Measurements from ENCODE around the gene CST3.

CST3 gene

DNA sequence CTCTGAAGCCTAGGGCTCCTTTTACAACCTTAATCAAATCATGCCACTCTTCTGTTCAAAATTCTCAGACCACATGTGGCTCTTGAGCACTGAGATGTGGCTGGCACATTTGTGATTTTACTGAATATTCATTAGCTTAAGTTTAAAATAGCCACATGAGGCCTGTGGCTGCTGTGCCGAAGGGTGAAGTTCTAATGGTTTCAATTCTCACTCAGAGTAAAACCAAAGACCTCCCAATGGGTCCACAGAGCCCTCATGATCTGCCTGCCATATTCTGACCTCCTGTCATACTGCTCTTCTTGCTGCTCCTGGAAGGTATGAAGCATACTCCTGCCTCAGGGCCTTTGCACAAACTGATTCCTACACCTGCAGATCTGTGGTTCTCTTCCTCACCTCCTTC, 7.8 kb upstream of the CST3 start:
- H3K9ac ChIP-seq (ENCODE audit: low read length): no peak overlapping the region
- H3K36me3 ChIP-seq (ENCODE audit: control insufficient read depth, insufficient read depth, low read length): no peaks in the 10 kb centered on the region
- no peak overlapping the region for H4K8ac ChIP-seq (ENCODE audit: low read depth, low read length)
- H2AK5ac ChIP-seq (ENCODE audit: low read length): no peak overlapping the region
- no peak overlapping the region for H3K18ac ChIP-seq (ENCODE audit: low read length)
- no peaks in the 10 kb centered on the region for H3K79me2 ChIP-seq (ENCODE audit: control insufficient read depth, insufficient read depth, low read length)
- H3K27ac ChIP-seq (ENCODE audit: low read depth, low read length): no peak overlapping the region
- H3K56ac ChIP-seq (ENCODE audit: low read length): no peak overlapping the region
- no peak overlapping the region for H3K23ac ChIP-seq (ENCODE audit: low read length)
- H3K4me3 ChIP-seq (ENCODE audit: low read length): no peak overlapping the region
- H2BK15ac ChIP-seq (replicated peaks; ENCODE audit: low read depth): no peak overlapping the region
- H2BK5ac ChIP-seq (ENCODE audit: low read length): no peak overlapping the region
- no peak overlapping the region for H4K5ac ChIP-seq (ENCODE audit: low read length)
- DNase-seq: no peak
- no peak overlapping the region for H3K4ac ChIP-seq (ENCODE audit: low read depth, low read length)
- H3K79me1 ChIP-seq (ENCODE audit: low read length): no peaks in the 10 kb centered on the region
- no CpG with 5 or more reads among the region's 1 CpG for WGBS (ENCODE audit: extremely low coverage, insufficient coverage, low lambda C conversion rate)
- H3K4me1 ChIP-seq (ENCODE audit: control insufficient read depth, low read depth, low read length): no peaks in the 10 kb centered on the region
- no peaks in the 10 kb centered on the region for H3K27me3 ChIP-seq (ENCODE audit: insufficient read depth, low read length, poor library complexity)
- no peak overlapping the region for H2BK120ac ChIP-seq (ENCODE audit: low read depth, low read length)
- H3K4me2 ChIP-seq (ENCODE audit: low read length): no peak overlapping the region

DNA sequence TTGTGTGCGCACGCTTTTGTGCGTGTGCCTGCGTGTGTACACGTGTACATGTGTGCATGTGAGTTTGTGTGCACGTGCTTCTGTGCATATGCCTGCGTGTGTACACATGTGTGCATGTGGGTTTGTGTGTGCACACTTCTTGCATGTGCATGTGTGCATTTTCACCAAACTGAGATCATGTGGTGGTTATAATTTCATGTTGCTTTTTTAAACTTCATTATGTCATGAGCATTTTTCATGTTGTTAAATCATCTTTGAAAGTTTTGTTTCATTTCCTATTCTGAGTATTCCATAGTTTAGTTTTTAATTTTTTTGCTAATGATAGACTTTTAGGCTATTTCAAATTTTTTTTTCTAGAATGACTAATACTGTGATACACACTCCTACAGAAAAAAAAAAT, 6.4 kb upstream of the CST3 start:
- no CpG with 5 or more reads among the region's 7 CpGs for WGBS (ENCODE audit: extremely low coverage, insufficient coverage, low lambda C conversion rate)
- Histone ChIP-seq H4K5ac (ENCODE audit: low read length) (no peak overlapping the region), H3K36me3 (ENCODE audit: control insufficient read depth, insufficient read depth, low read length) (no peaks in the 10 kb centered on the region), H3K4me3 (ENCODE audit: low read length) (no peak overlapping the region), H3K9ac (ENCODE audit: low read length) (no peak overlapping the region), H3K79me1 (ENCODE audit: low read length) (no peaks in the 10 kb centered on the region), H3K79me2 (ENCODE audit: control insufficient read depth, insufficient read depth, low read length) (no peaks in the 10 kb centered on the region), H2BK15ac (replicated peaks; ENCODE audit: low read depth) (no peak overlapping the region), H3K18ac (ENCODE audit: low read length) (no peak overlapping the region), H3K4me2 (ENCODE audit: low read length) (no peak overlapping the region), H3K23ac (ENCODE audit: low read length) (no peak overlapping the region), H3K4ac (ENCODE audit: low read depth, low read length) (no peak overlapping the region), H3K56ac (ENCODE audit: low read length) (no peak overlapping the region), H4K8ac (ENCODE audit: low read depth, low read length) (no peak overlapping the region), H2AK5ac (ENCODE audit: low read length) (no peak overlapping the region), H3K27ac (ENCODE audit: low read depth, low read length) (no peak overlapping the region), H2BK5ac (ENCODE audit: low read length) (no peak overlapping the region), H2BK120ac (ENCODE audit: low read depth, low read length) (no peak overlapping the region), H3K27me3 (ENCODE audit: insufficient read depth, low read length, poor library complexity) (no peaks in the 10 kb centered on the region), H3K4me1 (ENCODE audit: control insufficient read depth, low read depth, low read length) (no peaks in the 10 kb centered on the region)
- no peak for DNase-seq

DNA sequence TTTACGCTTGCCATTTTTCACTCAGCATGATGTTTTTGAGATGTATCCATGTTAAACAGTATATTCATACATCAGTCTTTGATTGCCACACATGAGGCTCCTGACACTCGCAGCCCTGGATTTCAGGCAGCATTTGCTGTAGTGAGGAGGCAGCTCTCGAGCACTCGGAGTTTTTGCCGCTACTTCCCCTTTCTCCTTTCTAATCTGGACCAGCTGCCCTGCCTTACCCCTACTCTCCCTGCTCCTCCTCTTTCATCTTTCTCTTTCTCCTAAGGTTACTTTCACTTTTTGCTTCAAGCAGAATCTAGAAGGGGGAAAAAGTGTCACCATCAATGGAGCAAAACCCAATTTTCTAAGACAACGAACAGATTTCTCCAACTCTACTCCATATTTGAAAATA, 5.9 kb upstream of the CST3 start:
- no peak for DNase-seq
- no peak overlapping the region for H3K9ac ChIP-seq (ENCODE audit: low read length)

DNA sequence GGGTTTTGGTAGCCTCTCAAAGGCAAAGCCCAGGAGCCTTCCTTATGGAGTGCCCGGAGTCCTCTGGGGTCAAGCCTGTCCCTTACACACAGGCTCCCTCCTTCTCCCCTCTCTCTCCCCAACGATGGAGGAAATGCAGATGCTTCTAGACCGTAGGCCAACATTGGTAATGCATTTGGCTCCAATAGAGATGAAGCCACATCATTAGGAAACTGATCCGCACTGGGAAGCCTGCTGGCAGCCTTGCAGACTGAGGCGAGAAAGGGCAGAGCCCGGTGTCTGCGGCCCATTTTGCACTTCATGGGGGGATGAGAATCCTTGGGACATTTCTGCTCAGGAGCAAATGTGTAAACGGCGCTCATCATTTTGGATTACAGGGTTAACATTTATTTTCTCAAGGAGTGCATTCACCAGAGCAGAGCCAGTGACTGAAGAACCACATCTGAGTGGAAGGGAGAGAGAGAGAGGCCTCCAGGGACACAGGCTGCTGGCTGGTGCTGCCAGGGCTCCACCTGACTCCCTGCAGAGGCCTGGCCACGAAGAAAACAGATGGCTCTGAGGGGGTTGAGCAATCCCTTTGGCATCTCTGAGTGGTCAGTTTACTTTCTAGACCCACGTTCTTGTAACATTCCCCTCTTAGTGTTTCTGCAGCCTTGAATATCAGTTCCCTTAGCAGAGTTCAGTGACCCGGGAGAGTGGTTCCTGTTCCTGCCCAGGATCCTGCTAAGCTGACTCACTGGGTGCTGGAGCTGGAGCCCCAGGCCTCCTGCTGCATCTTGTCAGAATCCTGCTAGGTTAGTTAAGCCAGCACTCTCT, 4.4 kb upstream of the CST3 start:
- H3K27me3 ChIP-seq (ENCODE audit: insufficient read depth, low read length, poor library complexity): no peaks in the 10 kb centered on the region
- H3K79me1 ChIP-seq (ENCODE audit: low read length): no peaks in the 10 kb centered on the region
- no peak overlapping the region for H2BK120ac ChIP-seq (ENCODE audit: low read depth, low read length)
- H3K4ac ChIP-seq (ENCODE audit: low read depth, low read length): no peak overlapping the region
- no peak for DNase-seq
- H3K9ac ChIP-seq (ENCODE audit: low read length): no peak overlapping the region
- H3K23ac ChIP-seq (ENCODE audit: low read length): no peak overlapping the region
- H3K18ac ChIP-seq (ENCODE audit: low read length): no peak overlapping the region
- no peak overlapping the region for H3K4me3 ChIP-seq (ENCODE audit: low read length)
- H3K56ac ChIP-seq (ENCODE audit: low read length): no peak overlapping the region
- H4K5ac ChIP-seq (ENCODE audit: low read length): no peak overlapping the region
- no peaks in the 10 kb centered on the region for H3K4me1 ChIP-seq (ENCODE audit: control insufficient read depth, low read depth, low read length)
- H2AK5ac ChIP-seq (ENCODE audit: low read length): no peak overlapping the region
- H3K36me3 ChIP-seq (ENCODE audit: control insufficient read depth, insufficient read depth, low read length): no peaks in the 10 kb centered on the region
- WGBS (ENCODE audit: extremely low coverage, insufficient coverage, low lambda C conversion rate): no CpG with 5 or more reads among the region's 12 CpGs
- no peak overlapping the region for H2BK15ac ChIP-seq (replicated peaks; ENCODE audit: low read depth)
- H4K8ac ChIP-seq (ENCODE audit: low read depth, low read length): no peak overlapping the region
- H3K79me2 ChIP-seq (ENCODE audit: control insufficient read depth, insufficient read depth, low read length): no peaks in the 10 kb centered on the region
- H2BK5ac ChIP-seq (ENCODE audit: low read length): no peak overlapping the region
- H3K4me2 ChIP-seq (ENCODE audit: low read length): no peak overlapping the region
- no peak overlapping the region for H3K27ac ChIP-seq (ENCODE audit: low read depth, low read length)

More for the DNA sequence above, 5.9 kb upstream of the CST3 start:
- no peak overlapping the region for H2BK5ac ChIP-seq (ENCODE audit: low read length)
- no CpG with 5 or more reads among the region's 6 CpGs for WGBS (ENCODE audit: extremely low coverage, insufficient coverage, low lambda C conversion rate)
- no peak overlapping the region for H2BK120ac ChIP-seq (ENCODE audit: low read depth, low read length)
- no peak overlapping the region for H3K56ac ChIP-seq (ENCODE audit: low read length)
- H3K27ac ChIP-seq (ENCODE audit: low read depth, low read length): no peak overlapping the region
- H2BK15ac ChIP-seq (replicated peaks; ENCODE audit: low read depth): no peak overlapping the region
- no peak overlapping the region for H3K4me3 ChIP-seq (ENCODE audit: low read length)
- no peaks in the 10 kb centered on the region for H3K36me3 ChIP-seq (ENCODE audit: control insufficient read depth, insufficient read depth, low read length)
- H3K27me3 ChIP-seq (ENCODE audit: insufficient read depth, low read length, poor library complexity): no peaks in the 10 kb centered on the region
- no peaks in the 10 kb centered on the region for H3K79me1 ChIP-seq (ENCODE audit: low read length)
- H3K18ac ChIP-seq (ENCODE audit: low read length): no peak overlapping the region
- H3K4ac ChIP-seq (ENCODE audit: low read depth, low read length): no peak overlapping the region
- no peak overlapping the region for H3K4me2 ChIP-seq (ENCODE audit: low read length)
- no peak overlapping the region for H4K5ac ChIP-seq (ENCODE audit: low read length)
- no peaks in the 10 kb centered on the region for H3K79me2 ChIP-seq (ENCODE audit: control insufficient read depth, insufficient read depth, low read length)
- no peaks in the 10 kb centered on the region for H3K4me1 ChIP-seq (ENCODE audit: control insufficient read depth, low read depth, low read length)
- no peak overlapping the region for H4K8ac ChIP-seq (ENCODE audit: low read depth, low read length)
- no peak overlapping the region for H2AK5ac ChIP-seq (ENCODE audit: low read length)
- H3K23ac ChIP-seq (ENCODE audit: low read length): no peak overlapping the region

DNA sequence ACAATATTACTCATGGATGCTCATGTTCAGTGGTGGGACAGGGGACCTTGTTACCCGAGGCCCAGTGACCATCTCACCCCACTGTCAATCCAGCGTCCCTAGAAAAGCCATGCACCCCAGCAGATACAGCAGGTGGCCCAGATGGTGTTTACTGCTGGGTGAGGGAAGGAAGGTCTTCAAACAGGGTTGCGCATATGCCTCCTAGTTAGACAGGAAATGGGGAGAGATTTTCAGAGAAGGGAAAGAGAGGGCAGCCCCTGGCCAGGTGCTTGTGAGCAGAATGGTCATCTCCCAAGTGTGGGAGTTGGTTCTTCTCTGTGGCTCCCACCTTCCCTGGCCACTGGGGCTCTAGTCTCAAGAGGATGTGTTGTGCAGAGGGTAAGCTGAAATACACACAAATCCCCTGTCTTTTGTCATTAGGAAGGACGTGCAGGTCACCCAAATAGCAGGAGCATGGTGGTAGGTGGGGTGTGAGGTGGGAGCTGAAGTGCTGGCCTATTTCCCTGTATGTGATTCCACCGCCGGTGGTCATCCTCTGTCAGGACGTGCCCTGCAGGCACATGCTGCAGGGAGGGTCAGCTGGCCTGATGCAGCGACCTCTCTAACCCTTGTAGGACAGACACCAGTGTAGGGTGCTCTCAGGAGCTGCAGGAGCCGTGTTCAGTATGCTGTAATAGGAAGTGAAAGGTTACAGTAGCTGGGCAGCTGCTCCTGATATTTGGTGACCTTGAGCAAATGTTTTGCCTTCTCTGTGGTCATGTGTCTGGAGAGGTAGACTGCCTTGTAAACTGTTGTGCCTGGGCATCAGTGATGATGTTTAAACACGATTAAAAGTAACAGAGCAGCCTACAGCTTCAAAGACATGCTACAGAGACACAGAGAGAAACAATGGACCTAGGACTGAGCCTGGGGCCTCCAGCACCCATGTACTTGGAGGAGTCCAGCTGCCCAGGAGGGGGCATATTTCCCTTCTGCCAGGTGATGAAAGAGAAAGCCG, 3.2 kb upstream of the CST3 start:
- Histone ChIP-seq H2BK5ac (ENCODE audit: low read length) (no peak overlapping the region), H3K4ac (ENCODE audit: low read depth, low read length) (no peak overlapping the region), H3K4me3 (ENCODE audit: low read length) (no peak overlapping the region), H2BK15ac (replicated peaks; ENCODE audit: low read depth) (no peak overlapping the region), H3K23ac (ENCODE audit: low read length) (no peak overlapping the region), H3K79me2 (ENCODE audit: control insufficient read depth, insufficient read depth, low read length) (no peaks in the 10 kb centered on the region), H4K8ac (ENCODE audit: low read depth, low read length) (no peak overlapping the region), H2AK5ac (ENCODE audit: low read length) (no peak overlapping the region), H3K79me1 (ENCODE audit: low read length) (no peaks in the 10 kb centered on the region), H3K9ac (ENCODE audit: low read length) (no peak overlapping the region), H3K4me1 (ENCODE audit: control insufficient read depth, low read depth, low read length) (no peaks in the 10 kb centered on the region), H3K36me3 (ENCODE audit: control insufficient read depth, insufficient read depth, low read length) (no peaks in the 10 kb centered on the region), H3K4me2 (ENCODE audit: low read length) (no peak overlapping the region), H3K27me3 (ENCODE audit: insufficient read depth, low read length, poor library complexity) (no peaks in the 10 kb centered on the region), H3K27ac (ENCODE audit: low read depth, low read length) (no peak overlapping the region), H3K18ac (ENCODE audit: low read length) (no peak overlapping the region), H4K5ac (ENCODE audit: low read length) (no peak overlapping the region), H3K56ac (ENCODE audit: low read length) (no peak overlapping the region), H2BK120ac (ENCODE audit: low read depth, low read length) (no peak overlapping the region)
- WGBS (ENCODE audit: extremely low coverage, insufficient coverage, low lambda C conversion rate): no CpG with 5 or more reads among the region's 11 CpGs
- DNase-seq: no peak

All from mesendoderm (in vitro differentiated cells).